Stimulated activated CD4-positive, alpha-beta T cell treated with anti-CD3 and anti-CD28 coated beads, Interleukin-4, amount 100 ng/mL, for 1 hour (primary cell): ENCODE results near the gene BRCA1.
"Not testable (repeated sequence)": the region's sequence is repeated elsewhere in the genome, so short reads cannot be mapped to it uniquely, and the experiment has no call there.

Source experiments
- DNase-seq: peaks from one replicate; pipeline ENCODE4 v3.0.0-alpha.2; 2020

BRCA1 gene

DNA sequence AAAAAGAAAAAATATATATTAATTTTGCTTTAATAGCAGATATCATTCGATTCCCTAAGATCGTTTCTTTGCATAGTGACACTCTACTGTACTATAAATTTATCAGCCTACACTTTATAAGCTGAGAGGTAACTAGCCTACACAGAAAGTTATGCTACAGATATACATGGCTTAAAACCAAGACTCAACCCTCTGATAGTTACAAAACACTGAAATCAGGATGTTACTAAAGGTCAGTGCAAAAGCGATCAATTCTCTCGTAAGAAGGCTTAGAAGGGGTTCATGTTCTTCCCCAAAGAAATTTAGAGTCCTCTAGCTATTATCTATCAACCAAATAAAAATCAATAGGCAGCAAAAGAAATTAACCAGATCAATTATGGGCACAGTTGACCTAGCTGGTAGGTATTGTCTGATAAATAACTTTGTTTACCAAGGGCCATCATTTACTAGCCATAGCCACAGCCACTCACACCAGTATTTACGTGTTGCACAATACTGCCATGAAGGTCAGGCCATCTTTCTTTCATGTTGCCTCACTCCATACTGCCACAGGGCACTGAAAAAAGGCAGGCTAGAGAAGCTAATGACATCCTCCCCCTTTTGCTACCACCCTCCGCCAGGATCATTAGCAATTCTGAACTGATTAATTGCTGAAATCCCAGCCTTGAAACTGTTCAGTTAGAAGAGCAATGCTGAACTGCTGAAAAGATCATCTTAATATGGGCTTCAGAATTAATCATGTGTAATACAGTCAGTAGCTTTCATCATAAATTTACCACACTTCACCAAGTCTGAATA, 56.4 kb downstream of the BRCA1 start:
- DNase-seq: no peak

GRCh38 chr17:43062984-43063638, 62.1 kb downstream of the BRCA1 start:
- no peak for DNase-seq

DNA sequence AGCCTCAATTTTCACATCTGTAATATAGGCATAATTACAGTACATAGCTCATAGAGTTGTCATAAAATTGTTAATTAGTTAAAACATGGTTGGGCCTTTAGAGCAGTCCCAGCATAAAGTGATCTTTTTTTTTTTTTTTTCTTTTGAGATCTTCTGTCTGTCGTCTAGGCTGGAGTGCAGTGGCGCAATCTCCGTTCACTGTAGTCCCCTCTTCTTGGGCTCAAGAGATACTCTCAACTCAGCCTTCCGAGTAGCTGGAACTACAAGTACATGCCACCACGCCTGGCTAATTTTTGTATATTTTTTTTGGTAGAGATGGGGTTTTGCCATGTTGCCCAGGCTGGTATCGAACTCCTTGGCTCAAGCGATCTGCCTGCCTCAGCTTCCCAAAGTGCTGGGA, 69.1 kb downstream of the BRCA1 start:
- DNase-seq: no peak

- not testable (repeated sequence) for DNase-seq
Measured at GRCh38 chr17:43053008-43053407, 72.2 kb downstream of the BRCA1 start.

DNA sequence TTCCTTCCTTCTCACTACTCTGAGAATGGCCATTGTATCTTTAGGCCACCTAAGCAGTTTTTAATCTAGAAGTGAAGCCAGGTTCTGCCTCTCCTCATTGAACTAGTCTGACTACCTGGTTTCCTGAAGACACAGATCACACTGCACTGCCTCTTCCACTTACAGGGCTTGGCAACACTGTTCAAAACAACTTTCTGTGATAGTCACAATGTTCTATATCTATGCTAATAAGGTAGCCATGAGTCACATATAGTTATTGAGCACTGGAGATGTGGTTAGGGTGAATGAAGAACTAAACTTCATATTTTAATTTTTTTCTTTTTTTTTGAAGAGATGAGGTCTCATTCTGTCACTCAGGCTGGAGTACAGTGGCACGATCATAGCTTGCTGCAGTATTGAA, 73.2 kb downstream of the BRCA1 start:
- no peak for DNase-seq

DNA sequence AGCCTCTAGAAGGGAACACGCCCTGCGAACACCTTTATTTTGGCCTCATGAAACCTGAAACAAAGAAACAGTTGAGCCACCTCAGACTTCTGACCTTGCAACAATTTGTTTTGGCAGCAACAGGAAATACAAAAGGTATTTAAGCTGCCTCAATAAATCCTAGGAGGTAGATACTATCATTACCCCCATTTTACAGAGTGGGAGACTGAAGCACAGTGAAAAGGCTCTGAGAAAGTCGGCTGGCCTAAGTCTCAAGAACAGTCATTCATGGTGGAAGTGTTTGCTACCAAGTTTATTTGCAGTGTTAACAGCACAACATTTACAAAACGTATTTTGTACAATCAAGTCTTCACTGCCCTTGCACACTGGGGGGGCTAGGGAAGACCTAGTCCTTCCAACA, 81.1 kb downstream of the BRCA1 start:
- no peak for DNase-seq

GRCh38 chr17:43043307-43043706, 81.9 kb downstream of the BRCA1 start:
- no peak for DNase-seq

DNA sequence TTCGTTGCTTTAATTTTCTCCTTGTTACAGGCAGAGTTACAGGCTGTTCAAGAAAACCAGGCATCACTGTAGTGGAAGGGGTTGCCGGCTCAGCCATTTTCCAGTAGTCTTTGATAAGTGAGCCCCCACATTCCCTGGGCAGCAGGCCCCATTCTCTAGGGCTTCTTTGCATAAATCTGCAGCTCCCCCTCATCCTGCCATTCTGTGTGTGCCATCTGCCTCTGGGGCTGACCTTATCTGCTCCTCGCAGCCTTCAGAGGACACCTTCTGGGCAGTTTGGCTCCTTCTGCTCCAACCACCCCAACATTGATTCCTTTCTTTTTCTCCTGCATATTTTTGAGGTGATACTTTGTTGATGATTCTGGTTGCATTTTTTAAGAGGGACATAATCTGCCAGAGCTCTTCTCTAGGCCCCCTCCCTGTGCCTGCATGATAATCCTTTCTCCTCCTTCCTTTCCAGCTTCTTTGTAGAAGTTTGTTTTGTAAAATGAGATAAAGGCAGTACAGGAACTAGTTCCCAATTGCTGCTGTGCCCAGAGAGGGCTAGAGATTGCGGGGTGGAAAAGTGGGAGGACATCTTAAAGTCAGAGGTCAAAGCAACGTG, 83.0 kb downstream of the BRCA1 start:
- DNase-seq: no peak

DNA sequence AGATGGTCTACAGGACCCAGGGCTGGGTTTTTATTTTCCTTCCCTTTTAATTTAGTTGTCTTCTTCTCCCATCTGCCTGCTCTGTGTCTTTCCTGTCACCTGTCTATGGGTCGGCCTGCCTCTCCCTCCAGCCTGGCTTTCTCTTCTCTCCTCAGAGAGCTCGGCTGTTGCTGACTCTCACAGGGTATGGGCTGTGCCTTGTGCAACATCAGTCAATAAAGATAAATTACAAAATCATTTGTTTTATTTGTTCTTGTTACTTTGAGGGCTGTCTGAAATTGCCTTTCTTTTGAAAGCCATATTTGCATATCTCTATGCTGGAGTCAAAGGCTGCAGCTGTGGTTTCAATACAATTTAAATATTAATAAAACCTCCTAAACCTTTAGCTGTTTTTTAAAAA, 84.5 kb downstream of the BRCA1 start:
- DNase-seq: no peak

- no peak for DNase-seq
Measured at GRCh38 chr17:43039646-43040045, 85.5 kb downstream of the BRCA1 start.

- no peak for DNase-seq
Measured at GRCh38 chr17:43034894-43035293, 90.3 kb downstream of the BRCA1 start.

DNA sequence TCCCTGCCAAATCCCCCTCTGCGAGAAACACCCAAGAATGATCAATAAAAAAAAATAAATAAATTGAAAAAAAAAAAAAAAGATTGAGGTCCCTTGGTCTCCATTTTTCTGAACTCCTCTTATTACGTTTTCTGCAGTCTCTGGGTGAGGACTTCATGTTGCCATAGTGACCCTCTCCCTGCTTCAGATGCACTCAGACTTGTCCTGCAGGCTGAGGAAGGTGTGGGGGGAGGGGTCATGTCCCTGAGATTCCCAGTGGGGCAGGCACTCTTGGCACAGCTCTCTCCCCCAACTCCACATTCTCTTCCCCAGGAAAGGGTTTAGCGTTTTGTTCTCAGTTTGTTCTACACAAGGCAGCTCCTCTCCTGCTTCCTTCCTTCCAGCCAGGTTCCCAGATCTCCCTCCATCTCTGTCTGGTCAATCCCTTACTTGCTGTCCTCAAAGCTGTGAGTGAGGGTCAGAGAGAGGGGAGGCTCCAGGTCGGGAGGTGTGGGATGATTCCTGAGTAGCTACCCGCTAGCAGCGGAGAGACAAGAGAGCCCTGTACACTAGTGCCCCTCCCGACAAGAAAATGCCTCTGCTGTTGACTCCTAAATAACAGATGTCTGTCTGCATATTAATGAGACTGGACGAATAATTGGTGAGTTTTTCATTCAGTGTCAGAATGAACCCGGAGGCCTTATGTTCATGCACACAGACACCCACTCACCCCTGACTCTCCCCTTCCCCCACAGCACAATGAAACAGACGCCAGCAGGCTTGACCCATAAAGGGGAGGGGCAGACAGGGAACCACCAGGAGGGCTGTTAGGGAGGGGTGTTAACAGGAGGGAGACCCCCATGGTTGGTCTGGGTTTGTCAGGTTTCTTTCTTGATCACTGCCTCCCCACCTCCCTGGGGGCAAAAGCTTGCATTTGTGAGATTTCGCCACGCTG, 90.9 kb downstream of the BRCA1 start:
- no peak for DNase-seq

- no peak for DNase-seq
Measured at GRCh38 chr17:43031666-43032065, 93.5 kb downstream of the BRCA1 start.

GRCh38 chr17:43030137-43030767, 94.9 kb downstream of the BRCA1 start:
- DNase-seq: no peak

DNA sequence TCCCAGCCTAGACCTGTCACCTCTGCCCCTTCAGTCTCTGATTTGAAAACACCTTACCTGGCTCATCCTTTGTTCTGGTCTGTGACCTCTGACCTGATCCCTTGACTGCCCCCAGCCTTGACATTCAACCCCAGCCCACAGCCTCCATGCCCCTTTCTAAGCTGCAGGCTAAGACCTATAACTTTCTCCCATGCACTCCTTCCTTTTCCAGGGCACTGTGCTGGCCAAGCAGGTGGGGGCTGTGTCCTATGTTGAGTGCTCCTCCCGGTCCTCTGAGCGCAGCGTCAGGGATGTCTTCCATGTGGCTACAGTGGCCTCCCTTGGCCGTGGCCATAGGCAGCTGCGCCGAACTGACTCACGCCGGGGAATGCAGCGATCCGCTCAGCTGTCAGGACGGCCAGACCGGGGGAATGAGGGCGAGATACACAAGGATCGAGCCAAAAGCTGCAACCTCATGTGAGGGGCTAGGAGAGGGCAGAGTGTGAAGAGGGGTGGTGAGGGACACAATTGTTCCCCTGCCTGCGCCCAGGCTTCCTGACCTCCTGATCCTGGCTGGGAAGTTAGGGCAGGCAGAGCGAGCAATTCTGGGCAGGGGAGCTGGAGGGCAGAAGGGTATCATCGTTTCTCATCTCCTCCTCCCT, 96.8 kb downstream of the BRCA1 start:
- no peak for DNase-seq

- no peak for DNase-seq
Measured at GRCh38 chr17:43027091-43028032, 97.8 kb downstream of the BRCA1 start.

GRCh38 chr17:43026595-43026994, 98.6 kb downstream of the BRCA1 start:
- DNase-seq: no peak

DNA sequence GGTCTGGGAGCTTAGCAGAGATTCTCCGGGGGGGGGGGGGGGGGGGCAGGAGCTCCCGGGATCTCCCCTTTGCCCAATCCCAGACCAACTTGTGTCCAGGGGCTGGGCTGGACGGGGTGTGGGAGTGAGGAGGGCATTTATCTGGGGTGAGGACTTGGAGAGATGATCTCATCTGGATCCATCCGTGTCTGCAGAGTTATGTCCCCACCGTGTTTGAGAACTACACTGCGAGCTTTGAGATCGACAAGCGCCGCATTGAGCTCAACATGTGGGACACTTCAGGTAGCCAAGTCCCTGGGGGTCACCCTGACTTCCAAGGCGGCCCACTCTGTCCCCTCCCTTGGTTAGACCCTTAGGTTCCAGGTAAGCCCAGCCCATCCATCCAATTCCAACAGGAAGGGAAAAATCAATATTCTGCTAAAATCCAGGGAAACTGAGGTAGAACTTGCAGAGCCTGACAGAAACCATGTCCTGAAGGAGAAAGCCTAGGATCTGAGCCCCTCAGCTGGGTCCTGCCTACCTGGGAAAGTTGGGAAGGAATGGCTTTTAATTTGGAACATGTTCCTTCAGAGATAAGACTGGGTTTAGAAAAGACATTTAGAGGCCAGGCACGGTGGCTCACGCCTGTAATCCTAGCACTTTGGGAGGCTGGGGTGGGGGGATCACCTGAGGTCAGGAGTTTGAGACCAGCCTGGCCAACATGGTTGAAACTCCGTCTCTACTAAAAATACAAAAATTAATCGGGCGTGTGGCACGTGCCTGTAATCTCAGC, 99.2 kb downstream of the BRCA1 start:
- no peak for DNase-seq

DNA sequence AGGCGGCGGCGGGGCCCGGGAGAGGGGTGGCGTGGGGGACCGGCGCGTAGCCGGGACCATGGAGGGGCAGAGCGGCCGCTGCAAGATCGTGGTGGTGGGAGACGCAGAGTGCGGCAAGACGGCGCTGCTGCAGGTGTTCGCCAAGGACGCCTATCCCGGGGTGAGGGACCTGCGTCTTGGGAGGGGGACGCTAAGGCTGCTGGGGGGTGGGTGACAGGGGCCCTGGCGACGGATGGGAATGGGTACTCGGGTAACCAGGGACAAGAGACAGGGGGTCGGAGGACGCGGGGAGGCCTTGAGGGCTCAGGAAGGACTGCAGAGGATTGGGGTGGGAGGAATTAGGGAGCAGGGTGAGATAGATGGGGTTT, 99.9 kb downstream of the BRCA1 start:
- DNase-seq: no peak
